ENCODE measurements around the gene PHOSPHO2. TPM values are rescaled to one million over a fixed set of nuclear protein-coding genes. Genes with fewer than 3 reads are reported as not detected.

The PHOSPHO2 gene
- total RNA-seq, 1 donor from 2014 or later: 9.6 TPM

GRCh38 chr2:169670937-169671336, 23.3 kb upstream of the PHOSPHO2 start:
- Mint-ChIP-seq H3K27ac (ENCODE audit: unreplicated experiment) (no peak overlapping the region), H3K4me1 (ENCODE audit: low read depth, unreplicated experiment) (no peaks in the 10 kb centered on the region), H3K27me3 (ENCODE audit: unreplicated experiment) (no peaks in the 10 kb centered on the region), H3K4me3 (ENCODE audit: unreplicated experiment) (no peak overlapping the region), H3K36me3 (ENCODE audit: unreplicated experiment) (no peaks in the 10 kb centered on the region), H3K9me3 (ENCODE audit: unreplicated experiment) (no peaks in the 10 kb centered on the region)
- no peak for TF ChIP-seq CTCF (IDR thresholded peaks at IDR 0.05; ENCODE audit: partially characterized antibody, unreplicated experiment)
- DNase-seq: no peak

GRCh38 chr2:169672406-169672805, 21.9 kb upstream of the PHOSPHO2 start:
- H3K27me3 Mint-ChIP-seq (ENCODE audit: unreplicated experiment): no peaks in the 10 kb centered on the region
- no peaks in the 10 kb centered on the region for H3K36me3 Mint-ChIP-seq (ENCODE audit: unreplicated experiment)
- no peak for DNase-seq
- H3K4me3 Mint-ChIP-seq (ENCODE audit: unreplicated experiment): no peak overlapping the region
- H3K4me1 Mint-ChIP-seq (ENCODE audit: low read depth, unreplicated experiment): no peaks in the 10 kb centered on the region
- TF ChIP-seq CTCF (IDR thresholded peaks at IDR 0.05; ENCODE audit: partially characterized antibody, unreplicated experiment): no peak
- no peaks in the 10 kb centered on the region for H3K9me3 Mint-ChIP-seq (ENCODE audit: unreplicated experiment)
- no peak overlapping the region for H3K27ac Mint-ChIP-seq (ENCODE audit: unreplicated experiment)

- Mint-ChIP-seq H3K9me3 (ENCODE audit: unreplicated experiment) (no peaks in the 10 kb centered on the region), H3K27me3 (ENCODE audit: unreplicated experiment) (no peaks in the 10 kb centered on the region), H3K4me3 (ENCODE audit: unreplicated experiment) (no peak overlapping the region), H3K27ac (ENCODE audit: unreplicated experiment) (no peak overlapping the region), H3K36me3 (ENCODE audit: unreplicated experiment) (no peaks in the 10 kb centered on the region), H3K4me1 (ENCODE audit: low read depth, unreplicated experiment) (no peaks in the 10 kb centered on the region)
- TF ChIP-seq CTCF (IDR thresholded peaks at IDR 0.05; ENCODE audit: partially characterized antibody, unreplicated experiment): no peak
- DNase-seq: no peak
Measured at GRCh38 chr2:169673106-169673505, 21.2 kb upstream of the PHOSPHO2 start.

GRCh38 chr2:169673921-169674320, 20.3 kb upstream of the PHOSPHO2 start:
- no peak overlapping the region for H3K27ac Mint-ChIP-seq (ENCODE audit: unreplicated experiment)
- no peaks in the 10 kb centered on the region for H3K9me3 Mint-ChIP-seq (ENCODE audit: unreplicated experiment)
- DNase-seq: no peak
- no peaks in the 10 kb centered on the region for H3K27me3 Mint-ChIP-seq (ENCODE audit: unreplicated experiment)
- no peak for TF ChIP-seq CTCF (IDR thresholded peaks at IDR 0.05; ENCODE audit: partially characterized antibody, unreplicated experiment)
- no peaks in the 10 kb centered on the region for H3K36me3 Mint-ChIP-seq (ENCODE audit: unreplicated experiment)
- H3K4me3 Mint-ChIP-seq (ENCODE audit: unreplicated experiment): no peak overlapping the region
- no peaks in the 10 kb centered on the region for H3K4me1 Mint-ChIP-seq (ENCODE audit: low read depth, unreplicated experiment)

- Mint-ChIP-seq H3K36me3 (ENCODE audit: unreplicated experiment) (no peaks in the 10 kb centered on the region), H3K9me3 (ENCODE audit: unreplicated experiment) (peaks cover 1% of the 10 kb centered on the region), H3K4me1 (ENCODE audit: low read depth, unreplicated experiment) (no peaks in the 10 kb centered on the region), H3K4me3 (ENCODE audit: unreplicated experiment) (no peak overlapping the region), H3K27me3 (ENCODE audit: unreplicated experiment) (no peaks in the 10 kb centered on the region), H3K27ac (ENCODE audit: unreplicated experiment) (no peak overlapping the region)
- no peak for TF ChIP-seq CTCF (IDR thresholded peaks at IDR 0.05; ENCODE audit: partially characterized antibody, unreplicated experiment)
- no peak for DNase-seq
Measured at GRCh38 chr2:169676357-169676756, 17.9 kb upstream of the PHOSPHO2 start.
